Muscle layer of duodenum (tissue), 2 donors: Measurements from ENCODE around the gene ACOT11.

Experiments
- H3K27ac ChIP-seq: one replicate; pipeline ENCODE4 v1.7.0; 2013; ENCODE audit warnings: mild to moderate bottlenecking, low read length
- H3K27me3 ChIP-seq: one replicate; pipeline ENCODE4 v1.7.0; 2013; ENCODE audit warnings: low read depth, mild to moderate bottlenecking, control low read depth, low read length
- H3K36me3 ChIP-seq, 2 donors: one replicate each; pipeline ENCODE4 v1.7.0; 2013; ENCODE audit warnings: low read length in 2 of 2, control low read depth in 1 of 2, mild to moderate bottlenecking in 1 of 2; ENCODE audit not compliant: insufficient read depth in 2 of 2, control insufficient read depth in 1 of 2
- H3K4me1 ChIP-seq, 2 donors: one replicate each; pipeline ENCODE4 v1.7.0; 2013; ENCODE audit warnings: low read length in 2 of 2, mild to moderate bottlenecking in 2 of 2, control low read depth in 1 of 2, moderate library complexity in 1 of 2; ENCODE audit not compliant: insufficient read depth in 2 of 2, control insufficient read depth in 1 of 2
- H3K4me3 ChIP-seq, 2 donors: one replicate each; pipeline ENCODE4 v1.7.0; 2013; ENCODE audit warnings: low read length in 2 of 2, low read depth in 1 of 2, mild to moderate bottlenecking in 1 of 2
- H3K9me3 ChIP-seq, 2 donors: one replicate each; pipeline ENCODE4 v1.7.0; 2013; ENCODE audit warnings: low read length in 2 of 2, control low read depth in 1 of 2, mild to moderate bottlenecking in 1 of 2; ENCODE audit not compliant: control insufficient read depth in 1 of 2
- donor health status: healthy.

ACOT11 gene

DNA sequence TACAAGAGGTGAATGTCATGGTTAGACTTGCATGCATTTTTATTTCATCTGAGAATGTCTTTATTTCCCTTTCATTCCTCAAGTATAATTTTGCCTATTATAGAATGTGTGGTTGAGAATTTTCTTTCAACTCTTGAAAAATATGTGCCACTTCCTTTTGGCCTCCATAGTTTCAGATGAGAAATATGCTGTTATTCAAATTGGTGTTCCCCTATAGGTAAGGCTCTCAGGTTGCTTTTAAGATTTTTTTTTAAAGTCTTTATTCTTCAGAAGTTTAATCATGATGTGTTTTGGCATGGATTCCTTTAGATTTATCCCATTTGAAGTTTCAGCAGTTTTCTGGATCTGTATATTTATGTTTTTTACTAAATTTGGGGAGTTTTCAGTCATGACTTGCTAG is 95.7 kb downstream of the ACOT11 start:
- no peaks in the 10 kb centered on the region for H3K36me3 ChIP-seq
- H3K27ac ChIP-seq, result no peak overlapping the region
- H3K4me3 ChIP-seq, result no peak overlapping the region
- peaks cover 6 to 14% of the 10 kb centered on the region in 2 donors for H3K9me3 ChIP-seq
- H3K4me1 ChIP-seq, result peaks cover 0 to 12% of the 10 kb centered on the region in 2 donors
- no peaks in the 10 kb centered on the region for H3K27me3 ChIP-seq

DNA sequence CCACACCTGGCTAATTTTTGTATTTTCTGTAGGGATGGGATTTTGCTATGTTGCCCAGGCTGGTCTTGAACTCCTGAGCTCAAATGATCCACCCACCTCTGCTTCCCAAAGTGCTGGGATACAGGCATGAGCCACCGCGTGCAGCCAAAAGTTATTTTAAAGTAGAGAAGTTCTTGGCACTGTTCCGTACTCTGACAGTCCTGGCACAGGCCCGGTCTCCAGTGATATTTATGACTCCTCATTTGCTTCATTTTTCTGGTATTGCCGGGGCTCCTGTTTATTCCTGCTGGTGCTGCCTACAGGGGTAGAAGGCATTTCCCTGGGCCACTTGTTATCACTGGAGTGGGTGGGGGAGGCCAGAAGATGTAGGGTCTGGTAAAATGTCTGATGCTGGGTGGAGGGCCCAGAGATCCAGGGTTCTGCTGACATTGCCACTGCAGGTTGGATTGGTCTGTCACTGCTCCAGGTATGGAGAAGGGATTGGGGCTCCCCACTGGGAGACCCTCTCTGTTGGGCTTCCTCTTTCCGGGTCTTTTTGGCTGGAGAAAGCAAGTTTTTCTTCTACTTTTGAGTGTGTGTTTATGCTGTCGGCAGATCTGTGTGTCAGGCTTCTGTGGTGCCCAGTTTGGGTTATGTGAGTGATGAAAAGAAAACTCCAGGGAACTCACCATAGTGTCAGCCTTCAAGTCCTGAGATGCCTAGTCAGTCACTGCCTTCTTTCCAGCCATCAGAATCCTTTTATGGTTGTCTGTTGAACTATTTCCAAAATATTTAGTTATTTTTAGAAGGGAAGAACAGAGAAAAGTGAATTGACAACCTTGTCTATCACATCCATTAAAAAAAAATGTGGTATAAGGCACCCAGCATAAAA is 98.0 kb downstream of the ACOT11 start:
- H3K27ac ChIP-seq, result no peak overlapping the region
- H3K9me3 ChIP-seq, result peaks cover 6 to 14% of the 10 kb centered on the region in 2 donors
- no peak overlapping the region for H3K4me3 ChIP-seq
- no peaks in the 10 kb centered on the region for H3K27me3 ChIP-seq
- no peaks in the 10 kb centered on the region for H3K36me3 ChIP-seq
- peaks cover 4 to 12% of the 10 kb centered on the region in 2 donors for H3K4me1 ChIP-seq

DNA sequence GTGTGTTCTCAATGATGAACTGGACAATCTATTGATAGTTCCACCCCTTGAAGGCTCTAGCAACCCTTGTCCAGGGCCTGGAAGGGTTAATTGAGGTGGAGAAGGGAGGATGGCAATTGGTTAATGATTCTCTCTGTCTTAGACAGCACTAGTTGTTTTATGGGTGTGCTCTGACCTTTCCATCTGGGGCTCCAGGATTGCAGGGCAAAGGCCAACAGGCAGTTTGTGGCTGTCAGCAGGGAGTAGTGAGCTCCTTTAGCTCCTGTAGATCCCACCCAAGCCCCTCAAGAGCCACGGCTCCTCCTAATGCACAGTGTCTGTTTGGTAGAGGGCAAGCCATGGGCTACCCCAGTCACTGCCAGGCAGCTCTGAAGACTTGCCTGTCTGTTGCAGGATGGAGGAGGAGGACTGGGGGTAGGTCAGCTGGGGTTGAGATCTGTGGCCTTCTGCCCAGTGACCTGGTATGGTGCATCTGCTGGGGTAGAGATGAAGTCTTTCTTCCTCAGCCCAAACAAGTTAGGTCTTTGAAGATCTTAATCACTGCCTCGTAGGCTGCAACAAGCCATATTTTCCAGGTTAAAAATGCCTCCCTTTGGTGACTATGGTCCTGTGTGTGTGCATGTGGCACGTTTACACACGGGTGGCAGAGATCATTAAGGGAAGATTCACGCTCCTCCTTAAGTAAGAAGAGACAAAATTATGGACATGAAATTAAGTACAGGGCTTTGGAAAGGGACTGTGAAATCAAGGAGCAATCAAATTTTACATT is 101.3 kb downstream of the ACOT11 start:
- no peaks in the 10 kb centered on the region for H3K9me3 ChIP-seq
- peak overlapping the region; percentile 26 for H3K27ac ChIP-seq
- no peak overlapping the region for H3K4me3 ChIP-seq
- H3K4me1 ChIP-seq, result peaks cover 4 to 12% of the 10 kb centered on the region in 2 donors
- H3K36me3 ChIP-seq, result no peaks in the 10 kb centered on the region
- H3K27me3 ChIP-seq, result no peaks in the 10 kb centered on the region

DNA sequence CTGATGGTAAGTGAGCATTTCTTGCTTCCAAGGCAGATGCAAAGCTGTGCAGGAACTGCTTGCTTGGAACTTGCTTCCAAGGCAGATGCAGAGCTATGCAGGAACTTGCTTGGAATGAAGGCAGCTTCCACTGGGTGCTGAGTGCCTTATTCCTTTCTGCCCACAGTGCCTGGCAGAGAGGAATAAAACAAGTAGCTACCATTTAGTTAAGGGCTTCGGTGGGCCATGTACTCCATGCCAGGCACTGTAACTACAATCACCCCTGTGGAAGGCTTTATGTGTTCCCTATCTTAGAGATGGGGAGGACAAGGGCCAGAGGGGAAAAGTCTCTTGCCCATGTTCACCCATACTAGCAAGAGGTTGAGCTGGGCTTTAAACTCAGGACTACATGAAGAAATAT is 101.9 kb downstream of the ACOT11 start:
- H3K27me3 ChIP-seq, result no peaks in the 10 kb centered on the region
- peak overlapping the region; percentile 26 for H3K27ac ChIP-seq
- H3K36me3 ChIP-seq, result no peaks in the 10 kb centered on the region
- H3K4me3 ChIP-seq, result no peak overlapping the region
- peaks cover 4 to 12% of the 10 kb centered on the region in 2 donors for H3K4me1 ChIP-seq
- H3K9me3 ChIP-seq, result no peaks in the 10 kb centered on the region

DNA sequence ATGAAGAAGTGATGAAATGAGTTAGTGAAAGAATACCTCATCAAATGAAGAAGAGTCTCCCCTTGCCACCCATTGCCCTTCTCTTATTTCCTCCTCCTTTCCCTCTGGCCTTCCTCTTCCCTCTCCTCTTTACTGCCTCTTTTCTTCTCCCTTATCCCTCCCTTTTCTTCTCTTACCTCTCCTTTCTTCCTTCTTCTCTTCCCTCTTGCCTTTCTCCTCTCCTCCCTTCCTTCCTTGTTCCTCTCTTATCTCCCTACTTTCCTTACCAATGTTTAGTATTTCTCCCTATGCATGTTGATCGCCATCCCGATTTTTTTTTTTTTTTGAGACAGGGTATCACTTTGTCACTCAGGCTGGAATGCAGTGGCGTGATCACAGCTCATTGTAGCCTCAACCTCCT is 102.4 kb downstream of the ACOT11 start:
- Histone ChIP-seq H3K27ac (peak overlapping the region; percentile 26), H3K9me3 (no peaks in the 10 kb centered on the region), H3K27me3 (no peaks in the 10 kb centered on the region), H3K4me3 (no peak overlapping the region), H3K4me1 (peaks cover 4 to 12% of the 10 kb centered on the region in 2 donors), H3K36me3 (no peaks in the 10 kb centered on the region)

DNA sequence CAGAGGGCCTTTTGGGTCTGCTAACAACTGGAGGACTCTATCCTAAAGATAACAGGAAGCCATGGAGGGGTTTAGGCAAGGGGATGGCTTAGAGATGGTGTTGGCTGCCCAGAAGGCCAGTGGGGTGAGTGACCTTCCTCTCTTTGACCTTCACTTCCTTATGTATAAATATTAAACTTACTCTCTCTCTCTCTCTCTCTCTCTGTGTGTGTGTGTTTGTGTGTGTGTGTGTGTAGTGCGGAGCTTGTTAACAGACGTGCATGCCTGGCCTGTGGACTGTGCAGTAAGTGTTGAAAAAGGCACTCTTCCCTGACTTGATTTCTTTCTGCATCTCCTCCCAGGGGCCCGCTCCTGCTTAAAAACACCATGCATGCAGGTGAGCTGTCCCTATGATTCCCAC is 103.6 kb downstream of the ACOT11 start:
- Histone ChIP-seq H3K4me1 (peaks cover 1 to 4% of the 10 kb centered on the region in 2 donors), H3K27ac (no peak overlapping the region)

DNA sequence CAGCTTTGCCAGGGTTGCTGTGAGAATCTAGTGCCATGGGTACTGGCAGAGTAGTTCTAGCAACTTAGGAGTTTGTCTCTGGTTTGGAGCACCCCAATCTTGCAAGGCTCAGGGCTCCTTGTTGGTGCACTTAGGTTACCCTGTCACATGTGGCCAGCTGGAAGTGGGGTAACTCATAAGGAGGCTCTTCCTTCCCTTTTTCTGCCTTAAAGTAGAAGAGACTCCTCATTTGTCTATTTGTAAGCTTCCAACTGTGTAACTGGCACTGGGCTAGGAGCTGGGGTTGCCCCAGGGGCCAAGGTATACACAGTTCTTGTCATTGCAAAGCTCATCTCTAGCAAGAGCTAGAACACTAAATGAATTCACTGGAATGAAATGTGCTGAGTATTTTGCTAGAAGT is 104.1 kb downstream of the ACOT11 start:
- Histone ChIP-seq H3K4me3 (no peak overlapping the region), H3K36me3 (no peaks in the 10 kb centered on the region), H3K27me3 (no peaks in the 10 kb centered on the region), H3K27ac (no peak overlapping the region), H3K9me3 (no peaks in the 10 kb centered on the region), H3K4me1 (peaks cover 0 to 4% of the 10 kb centered on the region in 2 donors)

More for the DNA sequence above, 103.6 kb downstream of the ACOT11 start:
- no peaks in the 10 kb centered on the region for H3K27me3 ChIP-seq
- no peaks in the 10 kb centered on the region for H3K9me3 ChIP-seq
- H3K4me3 ChIP-seq, result no peak overlapping the region
- no peaks in the 10 kb centered on the region for H3K36me3 ChIP-seq

DNA sequence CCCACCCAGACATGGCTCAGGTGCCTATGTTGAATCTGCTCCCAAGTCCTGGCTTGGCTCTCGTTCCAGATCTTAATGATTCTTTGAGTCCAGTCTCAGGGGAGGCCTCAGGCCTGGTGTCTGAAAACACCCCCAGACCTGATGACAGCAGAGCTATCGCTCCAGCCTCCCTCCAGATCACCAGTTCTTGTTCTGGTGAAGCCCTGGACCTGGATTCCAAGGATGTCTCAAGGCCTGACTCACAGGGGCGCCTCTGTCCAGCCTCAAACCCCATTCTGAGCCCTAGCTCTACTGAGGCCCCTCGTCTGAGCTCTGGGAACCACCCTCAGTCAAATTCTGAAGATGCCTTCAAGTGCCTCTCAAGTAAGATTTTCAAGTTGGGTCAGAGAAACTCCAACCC is 105.0 kb downstream of the ACOT11 start:
- Histone ChIP-seq H3K4me1 (peaks cover 0 to 4% of the 10 kb centered on the region in 2 donors), H3K36me3 (no peaks in the 10 kb centered on the region), H3K9me3 (peaks cover 0 to under 1% of the 10 kb centered on the region in 2 donors), H3K27ac (no peak overlapping the region), H3K4me3 (no peak overlapping the region), H3K27me3 (no peaks in the 10 kb centered on the region)

DNA sequence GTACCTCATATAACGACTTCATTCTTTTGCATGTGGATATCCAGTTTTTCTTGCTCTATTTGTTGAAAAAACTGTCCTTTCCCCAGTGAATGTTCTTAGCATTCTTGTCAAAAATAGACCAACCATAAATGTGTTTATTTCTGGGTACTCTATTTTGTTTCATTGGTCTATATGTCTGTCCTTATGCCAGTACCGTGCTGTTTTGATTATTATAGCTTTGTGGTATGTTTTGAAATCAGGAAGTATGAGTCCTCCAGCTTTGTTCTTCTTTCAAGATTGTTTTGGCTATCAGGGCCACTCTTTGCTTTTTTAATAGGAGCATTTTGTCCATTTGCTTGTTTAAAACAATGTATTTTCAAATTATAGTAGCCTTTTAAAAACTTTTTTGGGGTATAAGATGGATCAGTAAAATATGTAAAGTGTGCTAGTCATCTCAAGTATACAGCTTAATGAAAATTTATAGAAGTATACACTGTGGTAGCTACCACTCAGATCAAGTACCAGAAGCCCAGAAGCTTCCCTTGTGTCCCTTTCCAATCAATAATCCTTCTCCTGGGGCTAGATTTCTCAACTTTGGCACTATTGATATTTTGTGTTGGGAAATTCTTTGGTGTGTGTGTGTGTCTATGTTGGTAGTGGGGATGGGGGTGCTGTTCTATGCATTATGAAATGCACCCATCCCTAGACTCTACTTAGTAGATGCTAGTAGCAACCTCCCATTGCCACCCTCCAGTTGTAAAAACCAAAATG is 110.3 kb downstream of the ACOT11 start:
- H3K36me3 ChIP-seq, result no peaks in the 10 kb centered on the region
- H3K27ac ChIP-seq, result no peak overlapping the region
- no peak overlapping the region for H3K4me3 ChIP-seq
- no peaks in the 10 kb centered on the region for H3K4me1 ChIP-seq
- H3K9me3 ChIP-seq, result peaks cover 0 to 4% of the 10 kb centered on the region in 2 donors
- no peaks in the 10 kb centered on the region for H3K27me3 ChIP-seq
